Glomerular endothelial cell (primary cell): ENCODE measurements around the gene TSPAN14. TPM values are rescaled to one million over a fixed set of nuclear protein-coding genes. Genes with fewer than 3 reads are reported as not detected.
"Not testable (repeated sequence)": the region's sequence is repeated elsewhere in the genome, so short reads cannot be mapped to it uniquely, and the experiment has no call there.

Experiments used
- DNase-seq: peaks from one replicate; pipeline ENCODE4 v3.0.0-alpha.2; 2011; ENCODE audit warnings: low read depth, low spot score; ENCODE audit errors: extremely low read depth
- total RNA-seq: library from RNA; depleted of rRNA; stranded (reverse); fragments of >200 nt; gene quantifications from 2 replicates; pipeline ENCODE4 v1.2.3, GENCODE V29; 2015

TSPAN14 gene
- total RNA-seq, 1 donor from 2014 or later, result 202 TPM

DNA sequence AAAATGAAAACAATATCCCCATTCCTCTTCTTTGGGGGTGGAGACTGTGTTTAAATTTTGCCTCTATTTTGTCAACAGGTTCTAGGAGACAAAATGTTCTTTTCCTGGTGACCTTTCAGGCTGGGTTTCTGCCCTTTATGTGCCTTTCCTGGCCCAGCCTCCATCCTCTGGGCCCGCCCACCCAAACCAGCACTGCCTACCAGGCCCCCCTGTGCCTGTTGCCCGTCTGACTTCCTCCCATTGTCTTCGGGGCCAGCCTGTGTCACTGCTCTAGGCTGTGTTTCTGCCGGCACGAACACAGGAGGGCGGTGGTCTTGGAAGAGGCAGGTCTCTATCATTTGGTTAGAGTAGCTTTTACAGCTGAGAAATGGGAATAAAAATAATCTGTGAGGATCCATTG lies 13.9 kb downstream of the TSPAN14 start:
- DNase-seq, result no peak

DNA sequence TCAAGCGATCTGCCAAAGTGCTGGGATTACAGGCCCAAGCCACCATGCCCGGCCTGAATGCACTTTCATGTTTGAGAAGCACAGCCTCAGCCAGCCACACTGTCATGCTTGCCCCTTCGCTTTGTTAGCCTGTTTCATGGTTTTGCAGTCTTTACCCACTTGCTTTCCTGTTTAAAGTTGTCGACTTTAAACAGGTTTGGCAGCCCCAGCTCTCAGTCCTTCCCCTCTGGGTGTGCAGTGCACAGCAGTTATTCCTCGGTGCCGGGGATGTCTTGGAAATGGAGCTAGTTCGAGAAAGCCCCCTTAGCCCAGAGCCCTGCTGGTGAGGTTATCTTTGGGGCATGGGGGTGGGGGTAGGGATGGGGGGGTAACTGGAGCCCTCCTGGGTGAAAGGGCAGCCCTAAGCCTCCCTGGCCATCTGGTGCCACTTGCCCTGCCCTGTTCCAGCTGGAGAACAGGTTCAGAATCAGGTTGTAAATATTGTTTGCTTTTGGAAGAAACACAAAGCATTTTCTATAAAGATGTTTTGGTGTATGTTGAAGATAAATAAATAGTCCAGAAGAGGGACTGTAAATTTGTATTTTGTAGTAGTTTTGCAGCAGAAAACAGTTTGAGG lies 14.8 kb downstream of the TSPAN14 start:
- no peak for DNase-seq

DNA sequence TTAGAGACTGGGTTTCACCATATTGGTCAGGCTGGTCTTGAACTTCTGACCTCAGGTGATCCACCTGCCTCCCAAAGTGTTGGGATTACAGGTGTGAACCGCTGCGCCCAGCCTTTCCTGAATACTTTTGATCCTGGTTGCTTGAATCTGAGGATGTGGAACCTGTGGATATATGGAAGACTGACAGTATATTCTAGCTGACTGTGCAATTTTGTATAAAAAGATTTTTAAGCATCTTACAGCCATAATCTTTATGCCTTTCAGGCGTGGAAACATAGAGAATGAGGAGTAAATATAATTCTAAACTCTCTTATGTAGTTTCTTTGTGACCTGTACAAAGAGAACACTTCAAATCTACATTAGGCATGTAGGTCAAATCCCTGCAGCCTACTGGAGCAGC lies 16.2 kb downstream of the TSPAN14 start:
- DNase-seq, result no peak

DNA sequence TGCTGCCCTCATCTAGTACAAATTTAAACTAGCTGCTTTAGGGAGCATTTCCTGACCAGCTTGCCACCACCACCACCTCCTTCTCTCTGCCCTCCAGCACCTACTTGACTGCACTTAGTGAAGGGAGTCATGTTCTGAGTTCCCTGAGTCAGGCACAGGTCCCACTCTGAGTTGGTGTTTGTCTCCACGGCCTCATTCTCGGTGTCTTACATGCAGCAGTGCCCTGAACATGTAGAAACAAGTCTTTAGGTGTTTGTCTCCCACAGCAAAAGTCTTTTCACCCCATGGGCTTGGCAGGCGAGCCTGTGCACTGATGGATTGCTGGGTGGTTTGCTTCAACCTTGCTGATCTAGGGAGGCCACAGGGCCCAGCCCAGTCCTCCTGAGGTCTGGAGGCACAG lies 16.9 kb downstream of the TSPAN14 start:
- DNase-seq, result no peak

DNA sequence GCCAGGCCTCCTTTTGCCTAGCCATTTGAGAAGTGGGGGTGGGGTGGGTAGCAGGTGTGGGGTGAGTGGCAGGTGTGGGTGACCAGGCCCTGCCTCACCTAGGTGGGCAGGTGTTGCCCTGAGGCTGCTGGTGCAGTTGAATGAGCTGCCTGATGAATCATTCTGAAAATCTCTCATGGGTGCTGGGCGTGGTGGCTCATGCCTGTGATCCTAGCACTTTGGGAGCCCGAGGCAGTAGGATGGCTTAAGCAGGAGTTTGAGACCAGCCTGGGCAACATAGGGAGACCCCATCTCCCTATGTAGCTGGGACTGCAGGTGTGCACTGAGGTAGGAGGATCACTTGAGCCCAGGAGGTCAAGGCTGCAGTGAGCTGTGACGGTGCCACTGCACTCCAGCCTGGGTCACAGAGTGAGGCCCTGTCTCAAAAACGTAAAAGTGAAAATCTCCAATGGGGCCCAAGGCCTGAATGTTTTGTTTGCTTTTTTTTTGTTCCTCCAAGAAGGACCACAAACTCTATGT lies 17.7 kb downstream of the TSPAN14 start:
- no peak for DNase-seq

DNA sequence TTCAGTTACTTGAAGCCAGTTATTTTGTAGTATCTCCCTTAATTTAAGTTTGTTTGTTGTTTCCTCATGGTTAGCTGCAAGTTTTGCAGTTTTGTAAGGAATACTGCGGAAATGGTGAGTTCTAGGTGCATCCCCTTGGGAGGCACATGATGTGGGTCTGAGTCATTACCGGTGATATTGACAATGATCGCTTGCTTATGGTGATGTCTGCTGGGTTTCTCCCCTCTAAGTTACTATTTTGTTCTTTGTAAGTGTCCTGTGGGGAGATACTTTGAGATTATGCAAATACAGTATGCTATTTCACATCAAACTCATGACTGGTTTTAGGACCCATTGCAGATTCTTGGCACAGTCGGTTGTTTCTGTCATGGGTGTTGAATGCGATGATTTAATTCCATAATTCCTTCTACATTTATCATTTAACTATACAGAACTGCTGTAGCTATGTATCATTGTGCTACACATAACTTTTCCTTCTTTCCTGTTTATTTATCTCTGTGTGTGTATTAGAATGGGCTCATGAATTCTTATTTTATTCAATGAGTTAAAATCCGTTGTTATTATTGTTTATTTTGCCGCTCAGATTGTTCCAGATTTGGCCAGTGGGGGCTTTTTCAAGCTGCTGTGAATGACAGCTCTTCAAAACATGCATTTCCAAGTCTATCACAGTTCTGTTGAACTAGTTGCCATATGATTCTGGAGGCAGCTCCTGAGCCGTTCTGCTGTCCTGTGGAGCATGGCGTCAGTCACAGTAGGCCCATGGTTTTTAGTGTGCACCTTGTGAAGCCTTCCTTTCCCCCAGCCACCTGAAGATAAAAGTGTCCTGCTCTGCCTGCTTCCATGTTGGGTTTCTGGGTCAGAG lies 18.4 kb downstream of the TSPAN14 start:
- DNase-seq, result peak; percentile 61

DNA sequence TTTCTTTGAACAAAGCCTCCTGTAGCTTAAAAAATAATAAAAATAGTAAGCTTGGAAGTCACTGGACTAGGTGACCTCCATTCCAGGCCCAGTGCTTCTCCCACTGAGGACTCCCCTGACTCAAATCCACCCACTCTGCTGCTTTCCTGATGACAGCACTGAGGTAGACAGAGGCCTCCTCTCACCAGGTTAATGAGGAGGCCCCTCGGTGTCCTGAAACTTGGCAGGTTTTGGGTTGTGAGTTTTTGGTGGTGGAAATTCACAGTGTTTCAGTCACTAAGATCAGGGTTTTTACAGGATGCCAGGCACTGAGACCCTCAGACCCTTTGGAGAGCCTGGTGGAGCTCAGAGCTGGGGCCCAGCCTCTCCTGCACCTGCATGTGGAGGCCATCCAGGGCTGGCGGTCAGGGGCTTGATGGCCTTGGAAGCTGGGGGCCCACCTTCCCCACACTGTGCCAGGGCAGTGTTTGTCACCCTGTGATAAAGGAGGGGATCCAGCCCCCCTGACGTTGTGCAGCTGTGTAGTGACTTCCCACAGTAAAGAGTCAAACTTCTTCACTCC lies 19.1 kb downstream of the TSPAN14 start:
- no peak for DNase-seq

DNA sequence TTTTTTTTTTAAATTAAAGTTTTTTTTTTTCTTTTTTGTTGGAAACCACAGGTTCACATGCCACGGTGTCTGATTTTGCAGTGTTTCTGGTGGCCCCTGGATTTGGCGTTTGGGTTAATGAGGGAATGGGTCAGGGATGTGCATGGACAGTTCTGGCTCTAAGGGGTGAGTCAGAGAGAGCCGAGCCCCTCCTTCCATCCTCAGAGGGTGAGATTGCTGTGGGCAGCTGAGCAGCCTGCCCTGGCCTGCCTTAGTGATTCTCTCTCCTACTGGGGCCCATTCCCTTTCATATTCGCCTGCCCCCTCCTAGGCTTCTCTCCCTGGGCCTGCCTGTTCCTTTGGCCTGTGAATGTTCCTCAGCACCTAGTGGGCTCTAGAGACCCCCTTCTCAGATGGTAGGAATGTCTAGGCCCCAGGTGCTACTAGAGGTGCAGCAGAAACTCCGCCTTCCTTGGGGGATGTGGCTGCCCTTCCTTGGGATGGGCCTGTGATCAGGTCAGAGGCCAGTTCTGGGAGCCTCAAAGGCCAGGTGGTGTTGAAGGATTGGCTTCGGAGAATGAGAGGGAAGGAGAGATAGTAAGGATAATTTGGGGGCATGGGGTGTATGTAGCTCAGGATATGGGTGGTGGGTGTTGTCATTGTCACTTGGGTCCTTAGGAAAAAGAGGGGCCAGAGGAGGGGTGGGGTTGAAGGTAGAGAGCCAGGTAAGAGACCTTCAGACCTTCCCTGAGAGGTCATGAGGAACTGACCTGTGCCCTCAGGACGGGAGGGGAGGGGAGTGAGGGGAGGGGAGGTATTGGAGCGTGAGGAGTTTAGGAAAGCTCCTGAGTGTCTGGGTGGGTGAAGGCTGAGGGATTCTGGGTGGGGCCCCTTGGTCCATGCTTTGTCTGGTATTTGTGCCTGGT lies 19.8 kb downstream of the TSPAN14 start:
- no peak for DNase-seq

DNA sequence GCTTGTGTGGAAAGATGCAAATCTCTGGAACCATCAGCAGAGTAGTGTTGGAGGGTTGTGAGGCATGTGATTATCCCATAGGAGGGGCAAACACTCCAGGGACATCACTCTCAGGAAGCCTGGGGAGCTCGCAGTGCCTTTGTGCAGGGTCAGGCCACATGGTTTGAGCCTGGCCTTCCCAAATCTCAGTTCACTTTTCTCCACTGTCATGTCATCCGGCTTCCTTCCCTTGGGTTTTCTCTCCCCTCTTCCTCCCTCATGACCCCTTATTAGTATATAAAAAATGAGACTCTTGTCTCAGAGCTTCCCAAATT lies 20.4 kb downstream of the TSPAN14 start:
- no peak for DNase-seq

DNA sequence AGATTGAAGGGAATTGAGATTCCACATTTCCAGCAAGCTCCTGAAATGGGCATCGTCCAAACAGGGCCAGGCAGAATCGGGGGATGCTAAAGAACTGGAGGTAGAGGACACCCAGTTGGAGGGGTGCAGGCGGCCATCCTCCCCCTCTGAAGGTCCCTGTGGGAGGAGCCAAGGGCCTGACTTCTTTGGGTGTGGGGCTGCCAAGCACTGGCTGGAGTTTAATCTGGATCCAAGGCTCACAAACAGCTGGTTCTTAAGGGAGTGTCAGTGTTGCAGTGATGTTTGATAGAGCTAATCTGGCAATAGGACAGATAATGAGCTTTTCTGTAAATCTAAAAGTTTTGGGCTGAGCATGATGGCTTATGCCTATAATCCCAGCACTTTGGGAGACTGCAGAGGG lies 20.8 kb downstream of the TSPAN14 start:
- DNase-seq, result no peak

DNA sequence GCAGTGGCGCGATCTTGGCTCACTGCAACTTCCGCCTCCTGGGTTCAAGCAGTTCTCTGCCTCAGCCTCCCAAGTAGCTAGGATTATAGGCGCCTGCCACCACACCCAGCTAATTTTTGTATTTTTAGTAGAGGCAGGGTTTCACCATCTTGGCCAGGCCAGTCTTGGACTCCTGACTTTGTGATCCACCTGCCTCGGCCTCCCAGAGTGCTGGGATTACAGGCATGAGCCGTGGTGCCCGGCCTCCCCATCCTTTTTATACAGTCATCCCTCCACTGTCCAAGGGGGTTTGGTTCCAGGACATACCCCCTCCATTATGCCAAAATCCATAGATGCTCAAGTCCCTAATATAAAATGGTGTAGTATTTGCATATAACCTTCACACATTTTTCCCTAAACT lies 21.5 kb downstream of the TSPAN14 start:
- DNase-seq, result not testable (repeated sequence)

DNA sequence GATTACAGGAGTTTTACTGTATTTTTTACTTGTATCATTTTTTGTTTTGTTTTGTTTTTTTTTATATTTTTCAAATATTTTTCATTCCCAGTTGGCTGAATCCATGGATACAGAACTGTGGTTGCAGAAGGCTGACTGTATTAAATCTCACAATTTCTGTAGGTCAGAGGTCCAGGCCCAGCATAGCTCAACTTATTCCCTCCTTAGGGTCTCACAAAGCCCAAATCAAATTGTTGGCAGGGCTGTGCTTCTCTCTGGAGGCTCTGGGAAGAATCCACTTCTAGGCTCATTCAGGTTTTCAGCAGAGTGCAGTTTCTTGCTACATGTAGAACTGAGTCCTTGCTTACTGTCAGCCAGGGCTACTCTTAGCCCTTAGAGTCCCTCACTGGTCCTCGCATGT lies 22.6 kb downstream of the TSPAN14 start:
- DNase-seq, result no peak

DNA sequence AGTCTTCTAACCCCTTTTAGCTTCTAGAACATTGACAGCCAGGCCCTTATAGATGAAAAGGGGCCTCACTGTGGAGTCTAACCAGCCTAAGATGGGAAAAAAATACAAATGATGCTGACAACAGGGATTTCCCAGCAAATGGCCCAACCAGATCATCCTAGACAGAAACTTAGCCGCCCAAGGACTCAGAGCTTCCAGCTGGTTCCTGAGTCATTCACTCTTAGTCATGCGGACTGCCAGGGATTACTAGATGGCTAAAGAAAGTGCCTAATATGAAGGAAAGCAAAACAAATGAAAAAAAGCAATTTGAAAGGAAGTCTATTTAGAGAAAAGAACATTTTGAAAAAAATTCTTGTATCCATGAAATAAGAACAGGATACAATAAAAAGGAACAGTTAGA lies 23.7 kb downstream of the TSPAN14 start:
- DNase-seq, result no peak

DNA sequence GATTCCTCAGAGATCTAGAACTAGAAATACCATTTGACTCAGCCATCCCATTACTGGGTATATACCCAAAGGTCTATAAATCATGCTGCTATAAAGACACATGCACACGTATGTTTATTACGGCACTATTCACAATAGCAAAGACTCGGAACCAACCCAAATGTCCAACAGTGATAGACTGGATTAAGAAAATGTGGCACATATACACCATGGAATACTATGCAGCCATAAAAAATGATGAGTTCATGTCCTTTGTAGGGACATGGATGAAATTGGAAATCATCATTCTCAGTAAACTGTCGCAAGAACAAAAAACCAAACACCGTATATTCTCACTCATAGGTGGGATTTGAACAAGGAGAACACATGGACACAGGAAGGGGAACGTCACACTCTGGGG lies 26.3 kb downstream of the TSPAN14 start:
- not testable (repeated sequence) for DNase-seq

DNA sequence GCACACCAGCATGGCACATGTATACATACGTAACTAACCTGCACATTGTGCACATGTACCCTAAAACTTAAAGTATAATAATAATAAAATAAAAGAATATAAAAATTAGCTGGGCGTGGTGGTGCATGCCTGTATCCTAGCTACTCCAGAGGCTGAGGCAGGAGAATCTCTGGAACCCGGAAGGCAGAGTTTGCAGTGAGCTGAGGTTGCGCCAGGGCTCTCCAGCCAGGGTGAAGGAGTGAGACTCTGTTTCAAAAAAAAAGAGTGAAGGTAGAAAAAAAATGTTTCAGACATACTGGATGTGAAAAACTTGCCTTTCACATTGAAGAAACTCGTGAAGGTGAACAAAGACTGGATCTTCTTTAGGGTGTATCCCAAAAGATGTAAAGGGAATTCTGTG lies 26.7 kb downstream of the TSPAN14 start:
- no peak for DNase-seq

DNA sequence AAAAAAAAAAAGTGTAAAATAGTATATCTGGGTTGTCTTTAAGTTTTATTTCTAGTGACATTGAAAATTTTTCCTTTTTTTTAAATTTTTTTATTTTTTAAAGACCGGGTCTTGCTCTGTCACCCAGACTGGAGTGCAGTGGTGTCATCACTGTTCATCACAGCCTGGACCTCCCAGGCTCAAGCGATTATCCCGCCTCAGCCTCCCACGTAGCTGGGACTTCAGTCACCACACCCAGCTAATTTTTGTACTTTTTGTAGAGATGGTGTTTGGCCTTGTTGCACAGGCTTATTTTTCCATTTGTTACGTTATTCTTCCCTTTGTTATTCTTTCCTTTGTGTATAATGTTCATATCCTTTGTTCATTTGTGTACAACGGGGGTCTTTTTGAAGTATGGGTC lies 30.1 kb downstream of the TSPAN14 start:
- DNase-seq, result no peak

DNA sequence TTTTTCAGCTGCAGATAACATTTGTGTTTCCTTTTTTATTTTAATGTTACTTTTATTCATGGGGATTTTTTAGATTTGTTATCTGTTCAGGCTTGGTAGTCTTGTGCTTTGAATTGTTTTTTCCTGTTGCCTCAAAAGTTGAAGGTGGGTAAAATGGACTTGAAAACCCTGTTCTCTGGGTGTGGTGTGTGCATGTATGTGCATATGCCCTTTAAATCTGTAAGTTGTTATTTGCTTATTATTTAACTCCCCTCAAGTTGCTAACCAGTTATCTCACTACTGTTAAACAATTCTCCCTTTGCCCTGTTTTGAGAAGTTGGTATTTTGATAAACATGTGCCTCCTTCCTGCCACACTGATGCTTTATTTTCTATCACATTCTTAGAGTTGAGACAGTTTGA lies 30.6 kb downstream of the TSPAN14 start:
- no peak for DNase-seq

DNA sequence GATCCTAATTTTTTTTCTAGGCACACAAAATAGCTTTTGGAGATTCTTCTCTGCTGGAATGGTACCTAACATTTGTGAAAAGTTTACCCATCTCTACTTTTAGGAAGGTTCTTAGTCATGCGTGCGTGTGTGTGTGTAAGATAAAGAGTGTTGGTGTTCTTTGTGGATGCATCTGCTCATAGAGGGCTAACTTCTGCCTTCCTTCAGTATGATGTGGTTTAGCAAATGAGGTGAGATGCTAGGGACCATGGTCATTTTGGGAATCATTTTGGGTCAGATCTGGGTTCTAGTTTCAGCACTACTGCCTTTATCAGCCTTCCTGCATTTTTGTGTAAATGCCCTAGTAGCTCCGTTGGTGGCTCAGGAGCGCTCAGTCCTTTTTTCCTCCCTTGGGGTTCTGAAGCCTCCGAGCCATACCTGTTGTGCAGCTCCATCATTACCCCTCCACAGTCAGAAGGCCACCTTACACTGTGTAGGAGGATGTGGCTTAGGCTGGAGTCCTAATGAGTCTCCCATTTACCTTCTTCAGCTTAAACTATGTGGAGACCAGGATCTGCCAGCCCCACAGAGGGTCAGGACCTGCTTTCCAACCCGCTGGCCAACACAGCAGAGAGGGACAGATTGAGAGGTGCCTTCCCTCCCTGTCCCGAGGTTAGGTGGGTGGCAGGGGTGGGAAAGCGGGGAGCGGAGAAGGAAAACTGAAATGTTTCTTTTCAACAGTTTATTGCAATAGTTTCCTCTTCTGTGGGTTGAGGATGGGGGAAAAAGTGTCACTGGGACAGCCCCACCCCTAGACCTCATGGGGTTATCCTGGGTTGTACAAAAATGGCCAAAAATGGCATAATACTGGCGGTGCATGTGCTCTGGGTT lies 31.2 kb downstream of the TSPAN14 start:
- no peak for DNase-seq

DNA sequence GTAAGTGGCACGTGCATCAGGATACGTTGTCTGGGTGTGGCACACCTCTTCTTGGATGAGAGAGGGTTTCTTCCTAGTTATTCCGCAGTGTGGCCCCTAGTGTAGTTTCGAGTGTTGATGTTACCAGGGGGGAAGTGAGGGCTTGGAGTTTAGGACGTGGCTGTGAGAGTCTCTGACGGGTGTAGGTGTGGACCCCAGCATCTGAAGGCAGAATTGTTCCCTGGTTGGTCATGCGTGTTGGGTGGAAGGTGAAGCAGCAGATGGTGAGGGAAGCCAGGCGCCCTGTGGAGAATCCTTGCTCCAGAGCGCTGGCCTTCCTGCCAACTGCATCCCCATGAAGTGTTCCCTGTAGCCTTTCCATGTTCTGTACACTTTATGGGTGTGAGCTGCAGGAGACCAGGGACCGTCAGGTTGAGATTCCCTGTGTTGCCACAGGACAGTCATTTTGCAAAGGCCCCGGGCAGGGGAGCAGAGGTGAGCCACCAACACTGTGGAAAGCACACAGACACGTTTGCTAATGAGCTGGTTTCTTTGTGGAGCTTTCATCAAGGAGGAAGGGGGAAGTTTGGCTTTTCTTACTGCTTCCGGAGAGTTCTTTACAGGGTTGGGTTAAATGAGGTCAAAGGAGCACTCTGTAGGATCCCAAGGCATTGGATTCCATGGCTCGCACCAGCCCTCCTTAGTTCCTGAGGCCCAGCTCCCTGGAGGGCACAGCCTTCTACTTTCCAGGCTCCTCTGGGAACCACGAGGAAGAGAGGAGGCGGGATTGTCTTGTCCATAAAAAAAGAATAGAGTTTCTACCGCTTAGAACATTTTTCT lies 32.0 kb downstream of the TSPAN14 start:
- DNase-seq, result no peak
